IMR-90 (cell line): ENCODE data around the gene ETV4. TPM values are rescaled to one million over a fixed set of nuclear protein-coding genes. Genes with fewer than 3 reads are reported as not detected.
A peak's percentile ranks its signal among the peaks of the same experiment; 100 is the strongest.

Source experiments
- ATAC-seq: fragments of 200-7000 bp; cut with Tn5 transposase; 2 replicates; pipeline ENCODE4 v1.9.1; 2020; ENCODE audit warnings: low read depth, mild to moderate bottlenecking, moderate library complexity
- BruUV-seq: library from RNA; stranded (reverse); fragments of 400-500 nt; replicated peaks from 2 replicates; lab custom pipeline; 2021; lab: Mats Ljungman, UMichigan
- CTCF ChIA-PET: fragments of 300-600 bp; formaldehyde crosslinking; extraction: SDS; loops from one replicate; lab custom pipeline; 2021; ENCODE audit warnings: antibody characterized with exemption; lab: Yijun Ruan, JAX
- POLR2A ChIA-PET: fragments of 300-600 bp; sonication (Branson Sonifier 250); formaldehyde crosslinking; loops from one replicate; lab custom pipeline; 2022; ENCODE audit warnings: antibody characterized with exemption; ENCODE audit not compliant: unreplicated experiment; lab: Charles Lee
- DNase-seq: peaks from one replicate; pipeline ENCODE4 v3.0.0; 2013
- H2AFZ ChIP-seq: replicated peaks from 2 replicates; pipeline ENCODE3; 2013; ENCODE audit warnings: low read length, mild to moderate bottlenecking; ENCODE audit not compliant: poor library complexity
- H2AK5ac ChIP-seq: 2 replicates; pipeline ENCODE4 v1.6.1; 2013; ENCODE audit warnings: low read depth, low read length, inconsistent platforms
- H2AK9ac ChIP-seq: replicated peaks from 2 replicates; pipeline ENCODE3; 2013; ENCODE audit warnings: mild to moderate bottlenecking, low read depth, low read length, moderate library complexity; ENCODE audit not compliant: poor library complexity
- H2BK120ac ChIP-seq: 2 replicates; pipeline ENCODE4 v1.6.1; 2013; ENCODE audit warnings: low read depth, low read length, inconsistent platforms
- H2BK15ac ChIP-seq: 3 replicates; pipeline ENCODE4 v1.6.1; 2013; ENCODE audit warnings: low read depth, low read length, inconsistent platforms
- H2BK20ac ChIP-seq: 2 replicates; pipeline ENCODE4 v1.6.1; 2013; ENCODE audit warnings: low read depth, mild to moderate bottlenecking, inconsistent platforms, low read length, moderate library complexity
- H2BK5ac ChIP-seq: 2 replicates; pipeline ENCODE4 v1.6.1; 2013; ENCODE audit warnings: mild to moderate bottlenecking, low read depth, low read length, inconsistent platforms; ENCODE audit not compliant: poor library complexity, severe bottlenecking
- H3K14ac ChIP-seq: replicated peaks from 2 replicates; pipeline ENCODE4 v1.6.1; 2013; ENCODE audit warnings: low read depth, low read length, inconsistent platforms
- H3K18ac ChIP-seq: 2 replicates; pipeline ENCODE4 v1.6.1; 2013; ENCODE audit warnings: low read depth, low read length, control low read depth
- H3K23ac ChIP-seq: 2 replicates; pipeline ENCODE4 v1.6.1; 2013; ENCODE audit warnings: low read depth, low read length, inconsistent platforms
- H3K27ac ChIP-seq: 2 replicates; pipeline ENCODE4 v1.5.1; 2013; ENCODE audit warnings: mild to moderate bottlenecking, control low read depth, low read length; ENCODE audit not compliant: insufficient read depth
- H3K27me3 ChIP-seq: 2 replicates; pipeline ENCODE4 v1.6.1; 2013; ENCODE audit warnings: low read length; ENCODE audit not compliant: control insufficient read depth, insufficient read depth
- H3K36me3 ChIP-seq: 2 replicates; pipeline ENCODE4 v1.6.1; 2013; ENCODE audit warnings: low read length, mixed read lengths; ENCODE audit not compliant: control insufficient read depth, insufficient read depth
- H3K4ac ChIP-seq: 2 replicates; pipeline ENCODE4 v1.6.1; 2013; ENCODE audit warnings: low read depth, low read length, inconsistent platforms
- H3K4me1 ChIP-seq: 2 replicates; pipeline ENCODE4 v1.6.1; 2013; ENCODE audit warnings: low read length, mixed read lengths; ENCODE audit not compliant: control insufficient read depth, insufficient read depth
- H3K4me2 ChIP-seq: 2 replicates; pipeline ENCODE4 v1.6.1; 2013; ENCODE audit warnings: low read depth, mild to moderate bottlenecking, control low read depth, low read length, moderate library complexity
- H3K4me3 ChIP-seq: 2 replicates; pipeline ENCODE4 v1.5.1; 2013; ENCODE audit warnings: low read depth, mild to moderate bottlenecking, control low read depth, low read length, moderate library complexity; ENCODE audit not compliant: insufficient read depth
- H3K56ac ChIP-seq: 2 replicates; pipeline ENCODE4 v1.6.1; 2013; ENCODE audit warnings: low read length, inconsistent platforms; ENCODE audit not compliant: insufficient read depth; ENCODE audit errors: extremely low read depth
- H3K79me1 ChIP-seq, 2 experiments: 2 replicates each; pipeline ENCODE4 v1.6.1; 2013; ENCODE audit warnings: low read length in 2 of 2, inconsistent platforms in 1 of 2, low read depth in 1 of 2
- H3K9ac ChIP-seq: 2 replicates; pipeline ENCODE4 v1.6.1; 2013; ENCODE audit warnings: low read depth, low read length, control low read depth
- H3K9me1 ChIP-seq: 2 replicates; pipeline ENCODE4 v1.6.1; 2013; ENCODE audit warnings: low read length, inconsistent platforms; ENCODE audit not compliant: insufficient read depth
- H3K9me3 ChIP-seq: 2 replicates; pipeline ENCODE4 v1.6.1; 2013; ENCODE audit warnings: low read length; ENCODE audit not compliant: control insufficient read depth, insufficient read depth
- H4K20me1 ChIP-seq: 2 replicates; pipeline ENCODE4 v1.6.1; 2013; ENCODE audit warnings: low read length, inconsistent platforms; ENCODE audit not compliant: insufficient read depth
- H4K5ac ChIP-seq: 2 replicates; pipeline ENCODE4 v1.6.1; 2013; ENCODE audit warnings: mild to moderate bottlenecking, low read depth, low read length, control low read depth
- H4K8ac ChIP-seq, 2 experiments: 2 replicates each; pipeline ENCODE4 v1.6.1; 2013; ENCODE audit warnings: low read depth in 2 of 2, low read length in 2 of 2, control low read depth in 1 of 2, inconsistent platforms in 1 of 2
- H4K91ac ChIP-seq: 2 replicates; pipeline ENCODE4 v1.6.1; 2013; ENCODE audit warnings: low read depth, low read length, inconsistent platforms; ENCODE audit not compliant: insufficient read depth
- CTCF ChIP-seq: conservative IDR thresholded peaks from 2 replicates; pipeline ENCODE4 v1.5.1; 2012; ENCODE audit warnings: mild to moderate bottlenecking, low read depth, low read length, improper control_type of control experiment
- FOS ChIP-seq: fragments of 150-350 bp; IDR thresholded peaks from 2 replicates; pipeline ENCODE4 v1.6.1; 2016; ENCODE audit warnings: low read depth, low read length
- MXI1 ChIP-seq: IDR thresholded peaks from 2 replicates; pipeline ENCODE4 v1.6.1; 2012; ENCODE audit warnings: low read depth, mild to moderate bottlenecking, low read length, moderate library complexity, borderline replicate concordance
- POLR2A ChIP-seq: IDR thresholded peaks from 2 replicates; pipeline ENCODE4 v1.6.1; 2012; ENCODE audit warnings: mild to moderate bottlenecking, low read depth, low read length
- RFX5 ChIP-seq: IDR thresholded peaks from 2 replicates; pipeline ENCODE4 v1.8.0; 2012; ENCODE audit warnings: low read depth, mild to moderate bottlenecking, low read length, moderate library complexity
- SMC3 ChIP-seq: fragments of 150-350 bp; IDR thresholded peaks from 2 replicates; pipeline ENCODE4 v1.6.1; 2016; ENCODE audit warnings: low read depth, mild to moderate bottlenecking, antibody characterized with exemption, low read length, moderate library complexity
- USF2 ChIP-seq: fragments of 150-350 bp; IDR thresholded peaks from 2 replicates; pipeline ENCODE4 v1.6.1; 2017; ENCODE audit warnings: mild to moderate bottlenecking, antibody characterized with exemption, low read length, low read depth
- WGBS, 2 experiments: methylation state at CpG; one replicate each; pipeline versions ENCODE4 v1.1.5 to v1.1.7; 2013; ENCODE audit warnings: missing lambda C conversion rate in 2 of 2; ENCODE audit not compliant: insufficient read length in 1 of 2; ENCODE audit errors: extremely low coverage in 2 of 2; 5-methylcytosine and 5-hydroxymethylcytosine counted together
- dilution Hi-C: fragments of 300-500 bp; cut with HindIII; formaldehyde crosslinking; loops from one replicate; pipeline ENCODE4 v1.14.3; 2018; ENCODE audit warnings: low sequenced_read_pairs; ENCODE audit not compliant: unreplicated experiment
- in situ Hi-C: fragments of 300-500 bp; cut with MboI; formaldehyde crosslinking; loops from 3 replicates; pipeline ENCODE4 v1.14.3; 2019; ENCODE audit warnings: low sequenced_read_pairs, inconsistent platforms, mixed read lengths
- intact Hi-C: fragments of 100-400 bp; cut with micrococcal nuclease; formaldehyde crosslinking; loops from 2 replicates; pipeline ENCODE4 v1.10.0; 2022
- polyA plus RNA-seq, 3 experiments: library from polyadenylated mRNA; depleted of rRNA; stranded (reverse); fragments of >200 nt; gene quantifications; 2 replicates each; pipeline ENCODE4 v1.2.3, GENCODE V29; 2012; ENCODE audit warnings: low replicate concordance in 1 of 3
- total RNA-seq: library from RNA; depleted of rRNA; stranded (reverse); fragments of >200 nt; gene quantifications from 2 replicates; pipeline ENCODE4 v1.2.3, GENCODE V29; 2012

The ETV4 gene
- total and polyA plus RNA-seq, 2 of the 4 experiments (the other 2 are of a cell fraction), result 4.3 to 13.2 TPM

GRCh38 chr17:43543771-43544575, 2.2 kb downstream of the ETV4 start:
- TF ChIP-seq MXI1, result no peak
- TF ChIP-seq RFX5, result no peak
- TF ChIP-seq FOS, result no peak
- no peak for TF ChIP-seq USF2
- TF ChIP-seq SMC3, result no peak
- no peak for TF ChIP-seq CTCF
- no peak for TF ChIP-seq POLR2A

More at GRCh38 chr17:43543771-43544575, 2.2 kb downstream of the ETV4 start:
- H2BK5ac ChIP-seq, result no peak overlapping the region
- no TSS peak for BruUV-seq
- ATAC-seq (no peak), DNase-seq (no peak)
- H3K23ac ChIP-seq, result no peak overlapping the region; the same call in 1 of the 2 replicates
- peak overlapping the region; percentile 3; the same call in 1 of the 2 replicates for H3K27ac ChIP-seq
- H3K56ac ChIP-seq, result no peak overlapping the region; the same call in 1 of the 2 replicates
- H2BK20ac ChIP-seq, result no peak overlapping the region
- peaks cover 16% of the 10 kb centered on the region for H3K9me1 ChIP-seq
- peak overlapping the region; percentile 81 for H2AK5ac ChIP-seq
- peaks cover 20 to 49% of the 10 kb centered on the region in 2 experiments; a peak in 3 of 4 replicates for H3K79me1 ChIP-seq
- H3K18ac ChIP-seq, result no peak overlapping the region
- H3K4me2 ChIP-seq, result peak overlapping the region; percentile 24; the same call in 1 of the 2 replicates
- no peak overlapping the region for H3K4me3 ChIP-seq
- peaks cover 23% of the 10 kb centered on the region for H3K4me1 ChIP-seq
- H3K9me3 ChIP-seq, result no peaks in the 10 kb centered on the region
- no peaks in the 10 kb centered on the region for H3K36me3 ChIP-seq
- in situ Hi-C loops, result no loop called here
- no CpG with 5 or more reads among the region's 7 CpGs for WGBS, 2 experiments
- peak overlapping the region; percentile 69 for H3K14ac ChIP-seq
- H2BK120ac ChIP-seq, result peak overlapping the region; percentile 72; the same call in 1 of the 2 replicates
- no peaks in the 10 kb centered on the region for H4K20me1 ChIP-seq
- CTCF ChIA-PET, result interaction anchor here (0.6 to 1.0 kb wide), 2 partner anchors 60 to 734 kb away, joined by 3 read pairs; partner anchors contain the start of gene DHX8
- POLR2A ChIA-PET, result no interaction called here
- H4K5ac ChIP-seq, result no peak overlapping the region
- H2AFZ ChIP-seq, result no peak overlapping the region
- peak overlapping the region in 1 of 2 experiments; percentile 22; a peak in 1 of 4 replicates for H4K8ac ChIP-seq
- H2AK9ac ChIP-seq, result peak overlapping the region; percentile 83
- no peak overlapping the region for H3K9ac ChIP-seq
- H2BK15ac ChIP-seq, result peak overlapping the region; percentile 27; the same call in 1 of the 3 replicates
- H3K27me3 ChIP-seq, result no peaks in the 10 kb centered on the region
- intact Hi-C loops, result no loop called here
- no peak overlapping the region for H4K91ac ChIP-seq
- dilution Hi-C loops, result no loop called here
- H3K4ac ChIP-seq, result peak overlapping the region; percentile 24; the same call in 1 of the 2 replicates
